Measurements from ENCODE around the gene FARS2.

The FARS2 gene

GRCh38 chr6:5424726-5425125 is 163.4 kb downstream of the FARS2 start:
- H3K9ac ChIP-seq (ENCODE audit: low read depth, low read length), result no peak overlapping the region
- H3K9me3 ChIP-seq (ENCODE audit: insufficient read depth, low read length, severe bottlenecking), result no peaks in the 10 kb centered on the region
- H3K27ac ChIP-seq (ENCODE audit: low read length), result no peak overlapping the region
- DNase-seq (no peak), ATAC-seq (ENCODE audit: insufficient read depth, low read depth) (no peak)
- no peak overlapping the region for H3K4me2 ChIP-seq (ENCODE audit: insufficient read depth, low read length)
- no peak overlapping the region for H2AFZ ChIP-seq (ENCODE audit: low read depth, low read length)
- H4K20me1 ChIP-seq (ENCODE audit: insufficient read depth, low read length), result peaks cover 8% of the 10 kb centered on the region; the same call in 1 of the 2 replicates
- no peak overlapping the region for H3K4me3 ChIP-seq (ENCODE audit: low read depth in 1 of 2, low read length in 2 of 2)
- H3K4me1 ChIP-seq (ENCODE audit: insufficient read depth, low read length), result peaks cover 29% of the 10 kb centered on the region
- no peaks in the 10 kb centered on the region for H3K79me2 ChIP-seq (ENCODE audit: insufficient read depth, low read length)
- H3K27me3 ChIP-seq (ENCODE audit: insufficient read depth, low read length, poor library complexity), result no peaks in the 10 kb centered on the region
- no peaks in the 10 kb centered on the region for H3K36me3 ChIP-seq (ENCODE audit: insufficient read depth, low read length)
- TF ChIP-seq EZH2 (IDR thresholded peaks at IDR 0.05; ENCODE audit: borderline replicate concordance, low read depth, low read length, severe bottlenecking), result no peak
- TF ChIP-seq CTCF (IDR thresholded peaks at IDR 0.05; ENCODE audit: borderline replicate concordance, extremely low read depth, low read length, poor library complexity, severe bottlenecking), result no peak

- no peak overlapping the region for H3K4me3 ChIP-seq (ENCODE audit: low read depth in 1 of 2, low read length in 2 of 2)
- peaks cover 8% of the 10 kb centered on the region; the same call in 1 of the 2 replicates for H4K20me1 ChIP-seq (ENCODE audit: insufficient read depth, low read length)
- TF ChIP-seq CTCF (IDR thresholded peaks at IDR 0.05; ENCODE audit: borderline replicate concordance, extremely low read depth, low read length, poor library complexity, severe bottlenecking) (no peak), EZH2 (IDR thresholded peaks at IDR 0.05; ENCODE audit: borderline replicate concordance, low read depth, low read length, severe bottlenecking) (no peak)
- no peaks in the 10 kb centered on the region for H3K9me3 ChIP-seq (ENCODE audit: insufficient read depth, low read length, severe bottlenecking)
- peaks cover 29% of the 10 kb centered on the region for H3K4me1 ChIP-seq (ENCODE audit: insufficient read depth, low read length)
- no peak for DNase-seq
- no peak overlapping the region for H2AFZ ChIP-seq (ENCODE audit: low read depth, low read length)
- H3K79me2 ChIP-seq (ENCODE audit: insufficient read depth, low read length), result no peaks in the 10 kb centered on the region
- no peaks in the 10 kb centered on the region for H3K36me3 ChIP-seq (ENCODE audit: insufficient read depth, low read length)
- no peak overlapping the region for H3K27ac ChIP-seq (ENCODE audit: low read length)
- no peak overlapping the region for H3K4me2 ChIP-seq (ENCODE audit: insufficient read depth, low read length)
- ATAC-seq (ENCODE audit: insufficient read depth, low read depth), result 0 out of 3 replicates have a peak, but pooled peaks have one; percentile 5
- H3K9ac ChIP-seq (ENCODE audit: low read depth, low read length), result no peak overlapping the region
- no peaks in the 10 kb centered on the region for H3K27me3 ChIP-seq (ENCODE audit: insufficient read depth, low read length, poor library complexity)
Observed at GRCh38 chr6:5425267-5425666, 164.0 kb downstream of the FARS2 start.

GRCh38 chr6:5425797-5426196 is 164.5 kb downstream of the FARS2 start:
- no peaks in the 10 kb centered on the region for H3K79me2 ChIP-seq (ENCODE audit: insufficient read depth, low read length)
- peaks cover 29% of the 10 kb centered on the region for H3K4me1 ChIP-seq (ENCODE audit: insufficient read depth, low read length)
- no peak overlapping the region for H2AFZ ChIP-seq (ENCODE audit: low read depth, low read length)
- H3K4me2 ChIP-seq (ENCODE audit: insufficient read depth, low read length), result no peak overlapping the region
- H3K36me3 ChIP-seq (ENCODE audit: insufficient read depth, low read length), result peaks cover under 1% of the 10 kb centered on the region; the same call in 1 of the 2 replicates
- DNase-seq (peak; percentile 12), ATAC-seq (ENCODE audit: insufficient read depth, low read depth) (peak; percentile 58)
- no peak for TF ChIP-seq CTCF (IDR thresholded peaks at IDR 0.05; ENCODE audit: borderline replicate concordance, extremely low read depth, low read length, poor library complexity, severe bottlenecking)
- no peak for TF ChIP-seq EZH2 (IDR thresholded peaks at IDR 0.05; ENCODE audit: borderline replicate concordance, low read depth, low read length, severe bottlenecking)
- H3K4me3 ChIP-seq (ENCODE audit: low read depth in 1 of 2, low read length in 2 of 2), result no peak overlapping the region
- peaks cover 8% of the 10 kb centered on the region; the same call in 1 of the 2 replicates for H4K20me1 ChIP-seq (ENCODE audit: insufficient read depth, low read length)
- no peak overlapping the region for H3K27ac ChIP-seq (ENCODE audit: low read length)
- no peak overlapping the region for H3K9ac ChIP-seq (ENCODE audit: low read depth, low read length)
- H3K27me3 ChIP-seq (ENCODE audit: insufficient read depth, low read length, poor library complexity), result no peaks in the 10 kb centered on the region
- no peaks in the 10 kb centered on the region for H3K9me3 ChIP-seq (ENCODE audit: insufficient read depth, low read length, severe bottlenecking)
